IPS-15b (cell line): ENCODE results near the gene AP5Z1.
"Not testable (repeated sequence)": the region's sequence is repeated elsewhere in the genome, so short reads cannot be mapped to it uniquely, and the experiment has no call there.

Experiments
- H3K27me3 ChIP-seq: one replicate; pipeline ENCODE4 v1.6.1; 2013; ENCODE audit warnings: low read length; ENCODE audit not compliant: control insufficient read depth, insufficient read depth
- H3K36me3 ChIP-seq: one replicate; pipeline ENCODE4 v1.6.1; 2013; ENCODE audit warnings: low read length; ENCODE audit not compliant: control insufficient read depth, insufficient read depth
- H3K4me1 ChIP-seq: one replicate; pipeline ENCODE4 v1.6.1; 2013; ENCODE audit warnings: mild to moderate bottlenecking, low read length; ENCODE audit not compliant: control insufficient read depth, insufficient read depth
- H3K4me3 ChIP-seq: one replicate; pipeline ENCODE4 v1.5.1; 2013; ENCODE audit warnings: low read depth, low read length
- H3K9ac ChIP-seq: one replicate; pipeline ENCODE4 v1.6.1; 2013; ENCODE audit warnings: low read depth, mild to moderate bottlenecking, low read length
- H3K9me3 ChIP-seq: one replicate; pipeline ENCODE4 v1.6.1; 2013; ENCODE audit warnings: mild to moderate bottlenecking, low read length; ENCODE audit not compliant: control insufficient read depth, insufficient read depth

The AP5Z1 gene

DNA sequence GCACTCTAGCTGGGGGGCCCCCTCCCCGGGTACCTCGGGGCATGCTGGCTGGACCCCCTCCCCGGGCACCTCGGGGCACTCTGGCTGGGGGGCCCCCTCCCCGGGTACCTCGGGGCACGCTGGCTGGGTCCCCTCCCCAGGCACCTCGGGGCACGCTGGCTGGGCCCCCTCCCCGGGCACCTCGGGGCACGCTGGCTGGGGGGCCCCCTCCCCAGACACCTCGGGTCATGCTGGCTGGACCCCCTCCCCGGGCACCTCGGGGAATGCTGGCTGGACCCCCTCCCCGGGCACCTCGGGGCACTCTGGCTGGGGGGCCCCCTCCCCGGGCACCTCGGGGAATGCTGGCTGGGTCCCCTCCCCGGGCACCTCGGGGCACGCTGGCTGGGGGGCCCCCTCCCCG is 27.2 kb downstream of the AP5Z1 start:
- H3K9ac ChIP-seq = not testable (repeated sequence)

GRCh38 chr7:4803397-4804241 is 28.2 kb downstream of the AP5Z1 start:
- no peak overlapping the region for H3K4me3 ChIP-seq
- H3K27me3 ChIP-seq = no peaks in the 10 kb centered on the region
- H3K9me3 ChIP-seq = no peaks in the 10 kb centered on the region
- H3K36me3 ChIP-seq = no peaks in the 10 kb centered on the region
- H3K9ac ChIP-seq = no peak overlapping the region
- no peaks in the 10 kb centered on the region for H3K4me1 ChIP-seq

More for the DNA sequence above, 27.2 kb downstream of the AP5Z1 start:
- H3K4me1 ChIP-seq, H3K9me3 ChIP-seq, H3K36me3 ChIP-seq, H3K27me3 ChIP-seq, H3K4me3 ChIP-seq: not testable (repeated sequence)

DNA sequence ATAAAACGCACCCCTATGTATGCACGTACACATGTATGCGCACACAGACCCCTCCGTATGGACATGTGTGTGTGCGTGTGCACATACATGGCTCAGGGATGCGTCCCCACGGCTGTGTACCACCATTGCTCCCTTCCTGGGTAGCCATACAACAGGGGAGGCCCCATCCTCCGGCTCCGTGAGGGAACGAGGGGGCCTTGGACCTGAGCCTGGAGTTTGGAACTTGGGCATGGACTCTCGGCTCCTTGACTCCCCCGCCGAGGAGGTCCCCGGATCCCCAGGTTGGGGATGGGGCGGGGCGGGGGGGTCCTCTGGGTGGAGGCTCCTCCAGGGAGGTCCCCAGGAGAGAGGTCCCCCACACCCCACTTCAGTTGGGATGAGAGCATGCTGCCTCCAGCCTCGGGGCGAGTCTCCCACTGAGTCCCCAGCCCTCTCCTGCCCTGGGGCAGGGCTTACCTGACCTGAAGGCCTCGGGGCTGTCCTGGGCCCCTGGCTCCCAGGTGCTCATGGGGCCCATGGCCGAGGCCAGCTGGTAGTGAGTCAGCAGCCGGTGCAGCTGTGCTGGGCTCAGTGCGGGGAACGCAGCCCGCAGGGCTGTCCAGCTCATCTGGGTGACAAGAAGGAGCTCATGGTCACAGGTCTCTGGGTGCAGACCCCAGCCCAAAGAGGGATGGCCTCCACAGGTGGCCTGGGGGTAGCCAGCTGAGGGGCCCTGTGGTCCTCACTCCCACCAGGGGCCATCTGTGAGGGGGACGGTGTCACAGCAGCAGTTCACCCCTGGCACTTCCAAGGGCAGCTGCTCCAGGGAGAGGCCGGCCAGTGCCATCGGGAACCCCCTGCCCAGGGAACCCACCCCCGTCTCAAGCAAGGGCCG is 29.9 kb downstream of the AP5Z1 start:
- Histone ChIP-seq H3K4me1 (no peaks in the 10 kb centered on the region), H3K4me3 (no peak overlapping the region), H3K36me3 (no peaks in the 10 kb centered on the region), H3K27me3 (no peaks in the 10 kb centered on the region), H3K9ac (no peak overlapping the region), H3K9me3 (no peaks in the 10 kb centered on the region)

DNA sequence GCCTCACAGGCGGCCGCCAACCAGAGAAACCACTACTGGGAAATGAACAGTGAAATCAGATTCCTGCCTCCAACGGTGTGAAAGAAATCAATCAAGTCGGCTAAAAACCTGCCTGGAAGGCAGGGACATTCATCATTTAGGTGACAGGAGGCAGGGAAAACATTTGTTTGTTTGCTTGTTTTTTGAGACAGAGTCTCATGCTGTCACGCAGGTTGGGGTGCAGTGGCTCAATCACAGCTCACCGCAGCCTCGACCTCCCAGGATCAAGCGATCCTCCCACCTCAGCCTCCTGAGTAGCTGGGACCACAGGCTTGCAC is 30.5 kb downstream of the AP5Z1 start:
- Histone ChIP-seq H3K36me3 (no peaks in the 10 kb centered on the region), H3K9ac (no peak overlapping the region), H3K4me3 (no peak overlapping the region), H3K4me1 (no peaks in the 10 kb centered on the region), H3K9me3 (no peaks in the 10 kb centered on the region), H3K27me3 (no peaks in the 10 kb centered on the region)

- no peaks in the 10 kb centered on the region for H3K36me3 ChIP-seq
- no peak overlapping the region for H3K9ac ChIP-seq
- H3K4me3 ChIP-seq = no peak overlapping the region
- no peaks in the 10 kb centered on the region for H3K4me1 ChIP-seq
- H3K27me3 ChIP-seq = no peaks in the 10 kb centered on the region
- no peaks in the 10 kb centered on the region for H3K9me3 ChIP-seq
Observed at GRCh38 chr7:4806983-4807597, 31.7 kb downstream of the AP5Z1 start.

- H3K9me3 ChIP-seq = no peaks in the 10 kb centered on the region
- no peaks in the 10 kb centered on the region for H3K27me3 ChIP-seq
- no peak overlapping the region for H3K4me3 ChIP-seq
- H3K36me3 ChIP-seq = no peaks in the 10 kb centered on the region
- H3K4me1 ChIP-seq = no peaks in the 10 kb centered on the region
- no peak overlapping the region for H3K9ac ChIP-seq
Observed at GRCh38 chr7:4807598-4808016, 32.2 kb downstream of the AP5Z1 start.

GRCh38 chr7:4808026-4808425 is 32.6 kb downstream of the AP5Z1 start:
- no peaks in the 10 kb centered on the region for H3K4me1 ChIP-seq

GRCh38 chr7:4808565-4808964 is 33.1 kb downstream of the AP5Z1 start:
- H3K36me3 ChIP-seq = no peaks in the 10 kb centered on the region
- H3K4me3 ChIP-seq = no peak overlapping the region
- H3K27me3 ChIP-seq = no peaks in the 10 kb centered on the region
- H3K4me1 ChIP-seq = no peaks in the 10 kb centered on the region
- no peaks in the 10 kb centered on the region for H3K9me3 ChIP-seq
- no peak overlapping the region for H3K9ac ChIP-seq

More at GRCh38 chr7:4808026-4808425, 32.6 kb downstream of the AP5Z1 start:
- no peaks in the 10 kb centered on the region for H3K36me3 ChIP-seq
- H3K4me3 ChIP-seq = no peak overlapping the region
- no peaks in the 10 kb centered on the region for H3K27me3 ChIP-seq
- no peak overlapping the region for H3K9ac ChIP-seq
- H3K9me3 ChIP-seq = no peaks in the 10 kb centered on the region

- Histone ChIP-seq H3K27me3 (no peaks in the 10 kb centered on the region), H3K36me3 (no peaks in the 10 kb centered on the region), H3K4me1 (no peaks in the 10 kb centered on the region), H3K9me3 (no peaks in the 10 kb centered on the region), H3K9ac (no peak overlapping the region), H3K4me3 (no peak overlapping the region)
Observed at GRCh38 chr7:4809091-4809591, 33.7 kb downstream of the AP5Z1 start.

DNA sequence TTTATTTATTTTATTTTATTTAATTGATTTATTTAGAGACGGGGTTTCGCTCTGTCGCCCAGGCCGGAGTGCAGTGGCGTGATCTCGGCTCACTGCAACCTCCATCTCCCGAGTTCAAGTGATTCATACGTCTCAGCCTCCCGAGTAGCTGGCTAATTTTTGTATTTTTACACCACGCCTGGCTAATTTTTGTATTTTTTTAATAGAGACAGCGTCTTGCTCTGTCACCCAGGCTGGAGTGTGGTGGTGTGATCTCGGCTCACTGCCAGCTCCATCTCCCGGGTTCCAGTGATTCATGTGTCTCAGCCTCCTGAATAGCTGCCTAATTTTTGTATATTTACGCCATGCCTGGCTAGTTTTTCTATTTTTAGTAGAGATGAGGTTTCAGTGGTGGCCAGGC is 34.2 kb downstream of the AP5Z1 start:
- Histone ChIP-seq H3K9ac (no peak overlapping the region), H3K4me3 (no peak overlapping the region), H3K4me1 (no peaks in the 10 kb centered on the region), H3K36me3 (no peaks in the 10 kb centered on the region), H3K9me3 (no peaks in the 10 kb centered on the region), H3K27me3 (no peaks in the 10 kb centered on the region)

- H3K9me3 ChIP-seq = no peaks in the 10 kb centered on the region
- H3K4me3 ChIP-seq = no peak overlapping the region
- no peaks in the 10 kb centered on the region for H3K36me3 ChIP-seq
- no peak overlapping the region for H3K9ac ChIP-seq
- H3K4me1 ChIP-seq = no peaks in the 10 kb centered on the region
- no peaks in the 10 kb centered on the region for H3K27me3 ChIP-seq
Observed at GRCh38 chr7:4814433-4814832, 39.0 kb downstream of the AP5Z1 start.
